HEK293 (cell line): Measurements from ENCODE around the gene THSD7B.

Experiments used
- SETDB1 ChIP-seq: IDR thresholded peaks from one replicate; pipeline ENCODE4 v1.6.1; 2017; ENCODE audit warnings: mild to moderate bottlenecking, low read length, moderate library complexity, mixed read lengths; ENCODE audit not compliant: insufficient read length
- TF ChIP-seq, protein P1 (sequence below): fragments of 450-650 bp; formaldehyde crosslinking; IDR thresholded peaks from 2 replicates; pipeline ENCODE4 v1.5.1; 2016; ENCODE audit warnings: missing biosample characterization, missing genetic modification characterization

DNA sequence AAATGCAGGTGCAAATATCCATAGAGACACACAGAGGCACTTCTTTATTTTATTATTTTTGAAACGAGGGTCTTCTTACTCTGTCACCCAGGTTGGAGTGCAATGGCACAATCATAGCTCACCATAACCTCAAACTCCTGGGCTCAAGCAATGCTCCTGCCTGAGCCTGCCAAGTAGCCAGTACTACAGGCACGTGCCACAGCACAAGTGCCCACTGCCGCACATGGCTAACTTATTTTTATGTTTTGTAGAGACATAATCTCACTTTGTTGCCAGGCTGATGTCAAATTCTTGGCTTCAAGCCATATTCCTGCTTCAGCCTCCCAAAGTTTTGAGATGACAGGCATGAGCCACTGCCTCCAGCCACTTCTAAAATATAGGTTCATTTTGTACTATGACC, 537.6 kb downstream of the THSD7B start:
- no peak for TF ChIP-seq SETDB1
- TF ChIP-seq, protein P1, sequence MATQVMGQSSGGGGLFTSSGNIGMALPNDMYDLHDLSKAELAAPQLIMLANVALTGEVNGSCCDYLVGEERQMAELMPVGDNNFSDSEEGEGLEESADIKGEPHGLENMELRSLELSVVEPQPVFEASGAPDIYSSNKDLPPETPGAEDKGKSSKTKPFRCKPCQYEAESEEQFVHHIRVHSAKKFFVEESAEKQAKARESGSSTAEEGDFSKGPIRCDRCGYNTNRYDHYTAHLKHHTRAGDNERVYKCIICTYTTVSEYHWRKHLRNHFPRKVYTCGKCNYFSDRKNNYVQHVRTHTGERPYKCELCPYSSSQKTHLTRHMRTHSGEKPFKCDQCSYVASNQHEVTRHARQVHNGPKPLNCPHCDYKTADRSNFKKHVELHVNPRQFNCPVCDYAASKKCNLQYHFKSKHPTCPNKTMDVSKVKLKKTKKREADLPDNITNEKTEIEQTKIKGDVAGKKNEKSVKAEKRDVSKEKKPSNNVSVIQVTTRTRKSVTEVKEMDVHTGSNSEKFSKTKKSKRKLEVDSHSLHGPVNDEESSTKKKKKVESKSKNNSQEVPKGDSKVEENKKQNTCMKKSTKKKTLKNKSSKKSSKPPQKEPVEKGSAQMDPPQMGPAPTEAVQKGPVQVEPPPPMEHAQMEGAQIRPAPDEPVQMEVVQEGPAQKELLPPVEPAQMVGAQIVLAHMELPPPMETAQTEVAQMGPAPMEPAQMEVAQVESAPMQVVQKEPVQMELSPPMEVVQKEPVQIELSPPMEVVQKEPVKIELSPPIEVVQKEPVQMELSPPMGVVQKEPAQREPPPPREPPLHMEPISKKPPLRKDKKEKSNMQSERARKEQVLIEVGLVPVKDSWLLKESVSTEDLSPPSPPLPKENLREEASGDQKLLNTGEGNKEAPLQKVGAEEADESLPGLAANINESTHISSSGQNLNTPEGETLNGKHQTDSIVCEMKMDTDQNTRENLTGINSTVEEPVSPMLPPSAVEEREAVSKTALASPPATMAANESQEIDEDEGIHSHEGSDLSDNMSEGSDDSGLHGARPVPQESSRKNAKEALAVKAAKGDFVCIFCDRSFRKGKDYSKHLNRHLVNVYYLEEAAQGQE (tag by site-specific recombination): no peak
